Activated naive CD4-positive, alpha-beta T cell treated with anti-CD3 and anti-CD28 coated beads for 36 hours (primary cell): ENCODE results near the gene B3GALT4. TPM values are rescaled to one million over a fixed set of nuclear protein-coding genes. Genes with fewer than 3 reads are reported as not detected.

Source experiments
- CTCF ChIA-PET: fragments of 350-600 bp; sonication (Branson Sonifier 250); formaldehyde crosslinking; loops from one replicate; lab custom pipeline; 2021; ENCODE audit warnings: antibody characterized with exemption; lab: Charles Lee
- DNase-seq: peaks from one replicate; pipeline ENCODE4 v3.0.0-alpha.2; 2020
- H3K27ac Mint-ChIP-seq: one replicate; pipeline ENCODE4 v1.8.0; 2021; ENCODE audit warnings: mild to moderate bottlenecking, mixed read lengths
- H3K27me3 Mint-ChIP-seq: one replicate; pipeline ENCODE4 v1.8.0; 2021; ENCODE audit warnings: low read depth, mixed read lengths
- H3K36me3 Mint-ChIP-seq: one replicate; pipeline ENCODE4 v1.8.0; 2021; ENCODE audit warnings: low read depth, mixed read lengths
- H3K4me1 Mint-ChIP-seq: one replicate; pipeline ENCODE4 v1.8.0; 2021; ENCODE audit warnings: low read depth, mixed read lengths
- H3K4me3 Mint-ChIP-seq: one replicate; pipeline ENCODE4 v1.8.0; 2021; ENCODE audit warnings: mild to moderate bottlenecking, moderate library complexity, mixed read lengths
- H3K9me3 Mint-ChIP-seq: one replicate; pipeline ENCODE4 v1.8.0; 2021; ENCODE audit warnings: mixed read lengths
- intact Hi-C: fragments of 100-400 bp; cut with micrococcal nuclease; formaldehyde crosslinking; loops from one replicate; pipeline ENCODE4 v1.15.1; 2023
- microRNA-seq: library from miRNA; unstranded; fragments of <30 nt; microRNA quantifications from one replicate; pipeline ENCODE4 v1.2.0, GENCODE V29; 2022; ENCODE audit warnings: borderline microRNAs expressed, borderline replicate concordance
- total RNA-seq, 2 experiments: library from RNA; stranded (reverse); gene quantifications; one replicate each; pipeline ENCODE4 v1.2.3, GENCODE V29; 2021

The B3GALT4 gene
- total RNA-seq, 2 experiments from 2014 or later: 4.4 TPM

DNA sequence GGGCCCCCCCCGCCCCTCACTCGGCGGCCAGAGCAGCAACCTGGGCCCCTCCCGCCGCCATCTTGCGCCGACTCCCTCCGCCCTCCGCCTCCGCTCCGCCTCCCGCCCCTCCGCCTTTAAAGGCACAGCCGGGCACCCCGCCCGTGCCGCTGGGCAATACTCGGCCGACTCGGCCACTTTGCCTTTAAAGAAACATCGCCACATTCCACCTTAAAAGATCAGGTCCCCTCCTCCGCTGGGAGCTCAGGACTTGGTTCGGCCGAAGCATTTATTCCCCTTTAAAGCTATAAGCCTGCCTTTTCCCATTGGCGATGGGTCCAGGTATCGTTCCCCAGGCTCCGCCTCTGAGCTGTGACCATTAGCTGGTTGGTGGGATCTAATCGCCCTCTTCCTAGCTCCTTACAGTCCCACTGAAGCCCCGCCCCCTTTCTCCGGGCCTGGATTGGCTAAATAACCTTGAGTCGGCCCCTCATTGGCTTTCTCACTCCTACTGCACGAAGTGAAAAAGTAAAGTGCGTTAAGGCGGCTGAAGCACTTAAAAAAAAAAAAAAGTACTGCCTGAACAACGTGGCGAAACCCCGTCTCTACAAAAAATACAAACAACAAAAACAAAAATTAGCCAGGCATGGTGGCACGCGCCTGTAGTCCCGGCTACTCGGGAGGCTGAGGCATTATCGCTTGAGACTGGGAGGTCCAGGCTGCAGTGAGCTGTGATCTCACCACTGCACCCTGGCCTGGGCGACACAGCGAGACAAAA, 40.9 kb downstream of the B3GALT4 start, which contains the start of gene ZBTB22:
Gene ZBTB22 (minus strand): TSS at position 76 of the 757 bp plus-strand sequence. CDS start 828 bp downstream, outside the sequence.
- Mint-ChIP-seq H3K27ac (peak within 1 kb of the TSS; percentile 95), H3K9me3 (no peaks in the 10 kb centered on the region), H3K4me1 (peaks cover 72% of the 10 kb centered on the region), H3K4me3 (peak within 1 kb of the TSS; percentile 94), H3K27me3 (no peaks in the 10 kb centered on the region), H3K36me3 (peaks cover 39% of the 10 kb centered on the region)
- CTCF ChIA-PET: interaction anchor here (0.6 to 2.3 kb wide), 10 partner anchors 18 to 290 kb away, joined by 3 to 16 read pairs (median 4); no protein-coding TSS in a partner anchor
- intact Hi-C loops: loop anchor here (1.0 to 10.0 kb wide), 2 partner anchors 73 to 473 kb away; partner anchors contain the start of genes KIFC1 and PSMB8
- DNase-seq: peak; percentile 97

DNA sequence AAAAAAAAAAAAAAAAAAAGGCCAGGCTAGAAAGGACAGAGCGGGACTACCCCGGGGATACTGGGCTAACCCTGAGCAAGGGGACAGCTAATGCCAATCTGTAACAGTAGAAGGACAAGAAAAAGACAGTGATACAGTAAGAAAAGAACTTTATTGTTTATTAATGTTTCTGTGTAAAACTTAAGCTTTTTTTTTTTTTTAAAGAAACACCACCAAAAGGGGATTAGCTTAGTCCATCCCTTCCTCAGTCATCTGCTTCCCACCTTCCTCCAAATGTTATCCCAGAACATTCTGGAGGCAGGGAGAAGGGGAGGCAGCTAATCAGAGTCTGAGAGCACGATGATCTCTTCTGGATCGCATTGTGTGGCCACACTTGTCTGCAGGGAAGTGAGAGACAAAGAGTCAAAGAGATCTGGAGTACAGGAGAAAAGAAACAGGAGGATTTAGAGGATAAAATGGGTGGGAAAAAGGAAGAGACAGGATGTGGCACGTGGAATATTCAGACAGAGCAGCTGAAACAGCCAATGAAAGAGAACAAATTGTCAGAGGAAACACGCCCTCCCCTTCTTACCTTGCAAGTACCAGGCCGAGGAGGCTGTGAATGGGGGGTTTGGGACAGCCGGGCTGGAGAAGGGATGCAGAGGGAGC, 41.6 kb downstream of the B3GALT4 start:
- no peaks in the 10 kb centered on the region for H3K27me3 Mint-ChIP-seq
- peaks cover 32% of the 10 kb centered on the region for H3K36me3 Mint-ChIP-seq
- intact Hi-C loops: loop anchor here (10.0 kb wide), 1 partner anchor 474 kb away; the partner anchor contains the start of gene PSMB8
- peak overlapping the region; percentile 94 for H3K4me3 Mint-ChIP-seq
- H3K27ac Mint-ChIP-seq: peak overlapping the region; percentile 95
- peaks cover 72% of the 10 kb centered on the region for H3K4me1 Mint-ChIP-seq
- CTCF ChIA-PET: interaction anchor here (0.6 to 2.3 kb wide), 9 partner anchors 17 to 289 kb away, joined by 3 to 16 read pairs (median 4); no protein-coding TSS in a partner anchor
- no peak for DNase-seq
- H3K9me3 Mint-ChIP-seq: no peaks in the 10 kb centered on the region

DNA sequence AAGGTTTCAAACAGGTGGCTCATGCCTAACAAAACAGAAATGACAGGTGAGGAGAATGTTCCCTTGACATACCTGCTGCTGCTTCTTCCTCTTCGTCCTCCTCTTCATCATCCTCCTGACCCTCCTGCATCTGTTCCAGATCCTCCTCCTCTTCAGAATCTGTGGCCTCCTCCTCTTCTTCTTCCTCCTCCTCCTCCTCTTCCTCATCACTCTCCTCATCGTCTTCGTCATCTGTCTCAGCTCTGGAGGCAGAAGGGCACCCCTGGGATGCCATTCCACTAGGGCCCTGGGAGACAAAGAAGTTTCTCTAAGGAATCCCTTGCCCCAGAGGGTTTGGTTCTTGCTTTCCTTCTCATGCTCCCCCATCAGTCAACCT, 43.0 kb downstream of the B3GALT4 start:
- CTCF ChIA-PET: interaction anchor here (1.0 kb wide), 2 partner anchors 37 to 350 kb away, joined by 3 read pairs; no protein-coding TSS in a partner anchor
- no peak overlapping the region for H3K4me3 Mint-ChIP-seq
- H3K27ac Mint-ChIP-seq: peak overlapping the region; percentile 19
- peaks cover 29% of the 10 kb centered on the region for H3K36me3 Mint-ChIP-seq
- H3K27me3 Mint-ChIP-seq: no peaks in the 10 kb centered on the region
- H3K4me1 Mint-ChIP-seq: peaks cover 76% of the 10 kb centered on the region
- intact Hi-C loops: loop anchor here (10.0 kb wide), 1 partner anchor 475 kb away; the partner anchor contains the start of gene PSMB8
- no peaks in the 10 kb centered on the region for H3K9me3 Mint-ChIP-seq
- no peak for DNase-seq

GRCh38 chr6:33320315-33321181, 43.6 kb downstream of the B3GALT4 start:
- no peaks in the 10 kb centered on the region for H3K27me3 Mint-ChIP-seq
- H3K4me1 Mint-ChIP-seq: peaks cover 69% of the 10 kb centered on the region
- H3K27ac Mint-ChIP-seq: peak overlapping the region; percentile 98
- intact Hi-C loops: no loop called here
- H3K9me3 Mint-ChIP-seq: no peaks in the 10 kb centered on the region
- CTCF ChIA-PET: interaction anchor here (1.0 kb wide), 3 partner anchors 37 to 350 kb away, joined by 3 read pairs; no protein-coding TSS in a partner anchor
- peak overlapping the region; percentile 70 for H3K4me3 Mint-ChIP-seq
- H3K36me3 Mint-ChIP-seq: peaks cover 28% of the 10 kb centered on the region
- DNase-seq: no peak

DNA sequence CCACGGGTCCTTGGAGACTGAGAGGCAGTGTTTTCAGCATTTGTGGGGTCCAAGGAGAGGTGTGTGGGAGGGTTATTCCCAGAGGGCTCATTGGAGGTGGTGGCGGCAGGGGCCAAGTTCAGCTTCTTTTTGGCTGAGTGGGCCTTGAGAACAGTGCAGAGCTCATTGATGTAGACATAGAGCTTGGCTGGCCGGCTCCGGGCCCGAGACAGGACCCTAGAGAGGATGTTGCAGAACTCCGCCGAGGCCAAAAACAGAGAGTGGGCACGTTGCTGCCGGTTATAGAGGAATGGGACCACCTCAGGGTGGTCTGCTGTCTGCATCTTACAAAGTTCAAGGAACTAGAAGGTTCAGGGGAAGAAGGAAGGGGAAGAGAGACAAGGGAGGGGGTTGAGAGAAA, 44.3 kb downstream of the B3GALT4 start:
- peaks cover 63% of the 10 kb centered on the region for H3K4me1 Mint-ChIP-seq
- no peaks in the 10 kb centered on the region for H3K9me3 Mint-ChIP-seq
- CTCF ChIA-PET: interaction anchor here (1.0 kb wide), 1 partner anchor 70 kb away, joined by 3 read pairs; no protein-coding TSS in a partner anchor
- peak overlapping the region; percentile 70 for H3K4me3 Mint-ChIP-seq
- DNase-seq: no peak
- intact Hi-C loops: no loop called here
- no peaks in the 10 kb centered on the region for H3K27me3 Mint-ChIP-seq
- H3K36me3 Mint-ChIP-seq: peaks cover 27% of the 10 kb centered on the region
- peak overlapping the region; percentile 98 for H3K27ac Mint-ChIP-seq

DNA sequence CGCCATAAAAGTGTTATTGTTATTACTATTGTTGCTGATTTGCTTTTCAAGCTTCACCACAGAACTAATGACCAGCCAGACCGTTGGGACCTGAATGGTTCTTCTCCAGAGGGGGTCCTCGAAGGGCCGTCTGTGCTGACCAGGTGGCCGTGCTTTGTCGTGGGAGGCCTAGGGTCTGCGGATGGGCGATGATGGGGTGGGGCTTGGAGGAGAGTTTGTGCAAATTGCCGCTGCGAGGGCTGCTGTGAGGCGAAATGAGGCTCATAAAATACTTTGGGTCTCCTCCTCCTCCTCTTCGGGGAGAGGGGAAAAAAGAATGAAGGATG, 46.7 kb downstream of the B3GALT4 start:
- H3K27ac Mint-ChIP-seq: peak overlapping the region; percentile 98
- peaks cover 43% of the 10 kb centered on the region for H3K4me1 Mint-ChIP-seq
- DNase-seq: no peak

DNA sequence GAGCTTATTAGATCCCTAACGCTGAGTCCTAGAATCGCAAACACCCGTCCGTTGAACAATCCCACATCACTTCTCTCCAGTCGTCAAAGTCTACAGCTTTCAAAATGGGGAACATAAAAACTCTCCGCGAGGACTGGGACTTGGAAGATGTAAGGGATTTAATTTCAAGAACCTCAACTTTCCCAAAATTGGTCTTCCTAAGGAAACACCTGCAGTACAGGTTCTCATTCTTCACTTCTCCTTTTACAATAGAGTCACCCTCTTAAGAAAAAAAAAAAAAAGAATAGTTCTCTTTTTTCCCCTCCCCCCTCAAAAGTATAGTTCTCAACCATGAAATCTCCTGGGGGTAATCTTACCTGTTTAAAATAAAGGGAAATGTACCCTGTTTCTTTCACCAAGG, 47.2 kb downstream of the B3GALT4 start:
- Mint-ChIP-seq H3K27ac (peak overlapping the region; percentile 98), H3K27me3 (no peaks in the 10 kb centered on the region), H3K4me1 (peaks cover 38% of the 10 kb centered on the region), H3K9me3 (no peaks in the 10 kb centered on the region), H3K36me3 (peaks cover 22% of the 10 kb centered on the region), H3K4me3 (peak overlapping the region; percentile 95)
- CTCF ChIA-PET: interaction anchor here (0.7 to 1.2 kb wide), 2 partner anchors 19 to 53 kb away, joined by 3 to 4 read pairs; partner anchors contain the start of gene VPS52
- no peak for DNase-seq
- intact Hi-C loops: no loop called here

More for the DNA sequence above, 46.7 kb downstream of the B3GALT4 start:
- no peaks in the 10 kb centered on the region for H3K9me3 Mint-ChIP-seq
- peaks cover 25% of the 10 kb centered on the region for H3K36me3 Mint-ChIP-seq
- intact Hi-C loops: loop anchor here (1.0 kb wide), 8 partner anchors 9 to 95 kb away; partner anchors contain the start of genes CUTA, KIFC1, RPS18 and TAPBP
- no peaks in the 10 kb centered on the region for H3K27me3 Mint-ChIP-seq
- peak overlapping the region; percentile 95 for H3K4me3 Mint-ChIP-seq
- CTCF ChIA-PET: interaction anchor here (1.2 kb wide), 1 partner anchor 52 kb away, joined by 3 read pairs; the partner anchor contains the start of gene VPS52

Small RNA genes lying within 50 kb of the gene (microRNA-seq; reads per million reads assigned to microRNA genes)
- gene MIR6834: not detected
- gene MIR6873: not detected

Other genes starting within 250 kb of the B3GALT4 start
- gene HLA-DPA1, start 203.5 kb upstream of the B3GALT4 start, total RNA-seq: 10 to 100 TPM; 12.1 to 15.3 TPM
- 1 to 10 TPM; 2.8 to 4.0 TPM for gene HLA-DPB1, start 201.1 kb upstream of the B3GALT4 start, total RNA-seq
- 1 to 10 TPM in 1 of 2 experiments, under 1 TPM in 1; 0.88 to 1.4 TPM for gene COL11A2, start 84.7 kb upstream of the B3GALT4 start, total RNA-seq
- 10 to 100 TPM; 50.4 to 50.6 TPM for gene RXRB, start 76.5 kb upstream of the B3GALT4 start, total RNA-seq
- 10 to 100 TPM; 35.9 to 39.5 TPM for gene SLC39A7, start 76.3 kb upstream of the B3GALT4 start, total RNA-seq
- 10 to 100 TPM; 31.3 to 33.5 TPM for gene HSD17B8, start 72.5 kb upstream of the B3GALT4 start, total RNA-seq
- 10 to 100 TPM; 17.1 to 18.2 TPM for gene RING1, start 68.6 kb upstream of the B3GALT4 start, total RNA-seq
- 10 to 100 TPM; 30.3 to 31.0 TPM for gene VPS52, start 5.2 kb upstream of the B3GALT4 start, total RNA-seq
- gene RPS18, start 5.0 kb upstream of the B3GALT4 start, total RNA-seq: 1,000 to 10,000 TPM; 5,497 to 5,551 TPM
- 10 to 100 TPM; 42.5 to 42.9 TPM for gene WDR46, start 12.1 kb downstream of the B3GALT4 start, total RNA-seq
- gene PFDN6, start 12.5 kb downstream of the B3GALT4 start, total RNA-seq: 10 to 100 TPM; 67.9 to 81.3 TPM
- gene RGL2, start 21.8 kb downstream of the B3GALT4 start, total RNA-seq: 10 to 100 TPM; 23.8 to 27.8 TPM
- 100 to 1,000 TPM; 184 TPM for gene TAPBP, start 37.0 kb downstream of the B3GALT4 start, total RNA-seq
- gene ZBTB22, start 40.6 kb downstream of the B3GALT4 start, total RNA-seq: 1 to 10 TPM; 8.8 to 9.0 TPM
- gene DAXX, start 45.8 kb downstream of the B3GALT4 start, total RNA-seq: 10 to 100 TPM; 48.1 to 55.1 TPM
- gene KIFC1, start 114.7 kb downstream of the B3GALT4 start, total RNA-seq: 100 to 1,000 TPM; 107 TPM
- gene PHF1, start 133.9 kb downstream of the B3GALT4 start, total RNA-seq: 10 to 100 TPM; 31.0 to 32.3 TPM
- 100 to 1,000 TPM; 163 to 181 TPM for gene CUTA, start 141.0 kb downstream of the B3GALT4 start, total RNA-seq
- 10 to 100 TPM; 35.1 to 42.2 TPM for gene SYNGAP1, start 142.9 kb downstream of the B3GALT4 start, total RNA-seq
- 1 to 10 TPM; 5.0 to 6.5 TPM for gene ZBTB9, start 177.5 kb downstream of the B3GALT4 start, total RNA-seq